CD4-positive, alpha-beta T cell treated with Interleukin-17A for 4 hours (primary cell): Measurements from ENCODE around the gene PPEF1.
"Not testable (repeated sequence)": the region's sequence is repeated elsewhere in the genome, so short reads cannot be mapped to it uniquely, and the experiment has no call there.

Source experiments
- DNase-seq: peaks from one replicate; pipeline ENCODE4 v3.0.0-alpha.2; 2020; ENCODE audit warnings: mixed read lengths

The PPEF1 gene

GRCh38 chrX:18799911-18800310, 92.5 kb downstream of the PPEF1 start:
- no peak for DNase-seq

- DNase-seq, result no peak
Observed at GRCh38 chrX:18809641-18810040, 102.2 kb downstream of the PPEF1 start.

- no peak for DNase-seq
Observed at GRCh38 chrX:18810416-18810815, 103.0 kb downstream of the PPEF1 start.

GRCh38 chrX:18825375-18825774, 117.9 kb downstream of the PPEF1 start:
- no peak for DNase-seq

GRCh38 chrX:18828832-18829404, 121.5 kb downstream of the PPEF1 start:
- no peak for DNase-seq

GRCh38 chrX:18833071-18833731, 125.8 kb downstream of the PPEF1 start:
- no peak for DNase-seq

- not testable (repeated sequence) for DNase-seq
Observed at GRCh38 chrX:18847901-18848300, 140.5 kb downstream of the PPEF1 start.

- no peak for DNase-seq
Observed at GRCh38 chrX:18855919-18856644, 148.6 kb downstream of the PPEF1 start.

- no peak for DNase-seq
Observed at GRCh38 chrX:18856645-18856997, 149.2 kb downstream of the PPEF1 start.

- no peak for DNase-seq
Observed at GRCh38 chrX:18861511-18861910, 154.1 kb downstream of the PPEF1 start.

GRCh38 chrX:18864390-18864920, 157.0 kb downstream of the PPEF1 start:
- no peak for DNase-seq

GRCh38 chrX:18871161-18871890, 163.9 kb downstream of the PPEF1 start:
- no peak for DNase-seq

GRCh38 chrX:18871970-18872369, 164.5 kb downstream of the PPEF1 start:
- DNase-seq, result no peak

GRCh38 chrX:18872621-18873020, 165.2 kb downstream of the PPEF1 start:
- DNase-seq, result no peak

GRCh38 chrX:18873189-18873791, 165.8 kb downstream of the PPEF1 start:
- DNase-seq, result no peak

- DNase-seq, result no peak
Observed at GRCh38 chrX:18873836-18874235, 166.4 kb downstream of the PPEF1 start.

GRCh38 chrX:18874560-18875255, 167.3 kb downstream of the PPEF1 start:
- DNase-seq, result no peak

GRCh38 chrX:18875256-18875878, 167.9 kb downstream of the PPEF1 start:
- DNase-seq, result no peak

- no peak for DNase-seq
Observed at GRCh38 chrX:18877469-18877868, 170.0 kb downstream of the PPEF1 start.
